K562 (cell line): ENCODE results near the gene CSNK1A1. TPM values are rescaled to one million over a fixed set of nuclear protein-coding genes. Genes with fewer than 3 reads are reported as not detected.
A peak's percentile ranks its signal among the peaks of the same experiment; 100 is the strongest.

Source experiments
- E2F6 ChIP-seq, 2 experiments: IDR thresholded peaks; 2 replicates each; pipeline ENCODE4 v1.6.1; 2011; ENCODE audit warnings: borderline replicate concordance in 1 of 2, control low read depth in 1 of 2, low read depth in 1 of 2, low read length in 1 of 2, mild to moderate bottlenecking in 1 of 2, mixed read lengths in 1 of 2, moderate library complexity in 1 of 2; ENCODE audit not compliant: insufficient read depth in 1 of 2, insufficient read length in 1 of 2, poor library complexity in 1 of 2, severe bottlenecking in 1 of 2; ENCODE audit errors: extremely low read depth in 1 of 2
- EHMT2 ChIP-seq: fragments of 450-650 bp; IDR thresholded peaks from 2 replicates; pipeline ENCODE4 v1.6.1; 2018; ENCODE audit warnings: antibody characterized with exemption
- FOSL1 ChIP-seq: fragments of 200-800 bp; sonication (Bioruptor generic); conservative IDR thresholded peaks from 2 replicates; pipeline ENCODE4 v1.6.1; 2016; ENCODE audit warnings: missing genetic modification characterization, missing compliant biosample characterization
- POLR2A ChIP-seq: fragments of 450-650 bp; conservative IDR thresholded peaks from 2 replicates; pipeline ENCODE4 v1.6.1; 2016
- POLR2B ChIP-seq: fragments of 450-650 bp; IDR thresholded peaks from 2 replicates; pipeline ENCODE4 v1.6.1; 2018; ENCODE audit warnings: low read depth; ENCODE audit not compliant: partially characterized antibody
- SAFB ChIP-seq: fragments of 200-400 bp; formaldehyde crosslinking; IDR thresholded peaks from 2 replicates; pipeline ENCODE4 v1.6.1; 2017; ENCODE audit warnings: low read depth, low read length, borderline replicate concordance
- SAFB2 ChIP-seq: fragments of 200-400 bp; formaldehyde crosslinking; IDR thresholded peaks from 2 replicates; pipeline ENCODE4 v1.6.1; 2018; ENCODE audit warnings: borderline replicate concordance, low read length, low read depth, moderate library complexity; ENCODE audit not compliant: severe bottlenecking
- SAP30 ChIP-seq: fragments of 200-600 bp; sonication (generic); IDR thresholded peaks from 2 replicates; pipeline ENCODE4 v1.6.1; 2012; ENCODE audit warnings: borderline replicate concordance, low read depth, mild to moderate bottlenecking, moderate library complexity, low read length, control low read depth, inconsistent platforms; ENCODE audit not compliant: insufficient read depth, poor library complexity, severe bottlenecking
- SOX6 ChIP-seq: fragments of 450-650 bp; IDR thresholded peaks from 2 replicates; pipeline ENCODE4 v1.6.1; 2014; ENCODE audit warnings: mild to moderate bottlenecking
- SUPT5H ChIP-seq: fragments of 450-650 bp; IDR thresholded peaks from 2 replicates; pipeline ENCODE4 v1.6.1; 2016
- ZEB2 ChIP-seq: fragments of 450-650 bp; IDR thresholded peaks from 2 replicates; pipeline ENCODE4 v1.6.1; 2016
- polyA plus RNA-seq, 8 experiments: library from polyadenylated mRNA; depleted of rRNA in 4 of 8; stranded (reverse) in 5 of 8; unstranded in 3 of 8; fragments of >200 nt; fragmentation: Nextera tagmentation in 2 of 8; fragmentation: Illumina TruSeq in 1 of 8; extraction: Ambion mirVana in 2 of 8; extraction: Trizol in 1 of 8; gene quantifications; 2 replicates each; pipeline versions ENCODE4 v1.2.1 to v1.2.3, GENCODE V29; 2011 to 2014; ENCODE audit warnings: inconsistent platforms in 1 of 8, missing spikeins in 1 of 8
- total RNA-seq, 7 experiments: library from RNA; depleted of rRNA in 6 of 7; stranded (reverse); fragments of >200 nt in 6 of 7; fragmentation: Illumina TruSeq in 2 of 7; extraction: Trizol in 2 of 7; gene quantifications; 2 replicates each; pipeline versions ENCODE4 v1.2.1 to v1.2.3, GENCODE V29; 2011 to 2021; ENCODE audit warnings: low replicate concordance in 1 of 7
- TF ChIP-seq, protein P1 (sequence below): fragments of 450-650 bp; formaldehyde crosslinking; IDR thresholded peaks from 2 replicates; pipeline ENCODE4 v1.4.0; 2022; ENCODE audit warnings: missing genetic modification characterization

Gene CSNK1A1
- total and polyA plus RNA-seq, 9 of the 15 experiments (the other 6 are each of a cell fraction or from before 2014, with no cell fraction given), result 49.1 to 196 (median 154) TPM

DNA sequence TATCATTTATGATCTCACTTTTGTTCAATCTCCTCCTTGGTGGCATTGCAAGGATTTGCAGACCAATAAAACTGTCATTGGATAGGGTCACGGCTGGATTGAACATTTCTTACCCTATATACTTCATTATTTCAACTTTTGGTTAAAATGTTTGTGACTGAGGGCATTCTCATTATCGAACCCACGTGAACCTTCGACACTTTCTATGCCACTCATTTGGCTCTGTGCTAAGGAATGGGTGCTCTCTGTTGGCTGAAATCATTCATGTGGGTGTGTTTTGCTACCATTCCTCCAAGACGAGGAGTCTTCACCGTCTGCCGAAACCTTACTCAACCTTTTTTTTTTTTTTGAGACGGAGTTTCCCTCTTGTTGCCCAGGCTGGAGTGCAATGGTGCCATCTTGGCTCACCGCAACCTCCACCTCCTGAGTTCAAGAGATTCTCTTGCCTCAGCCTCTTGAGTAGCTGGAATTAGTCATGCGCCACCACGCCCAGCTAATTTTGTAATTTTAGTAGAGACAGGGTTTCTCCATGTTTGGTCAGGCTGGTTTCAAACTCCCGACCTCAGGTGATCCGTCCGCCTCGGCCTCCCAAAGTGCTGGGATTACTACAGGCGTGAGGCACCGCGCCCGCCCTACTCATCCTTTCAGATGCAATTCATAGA is 62.5 kb downstream of the CSNK1A1 start (continued):
- TF ChIP-seq E2F6 (IDR thresholded peaks at IDR 0.05; ENCODE audit: borderline replicate concordance in 1 of 2, extremely low read depth in 1 of 2, insufficient read depth in 1 of 2, insufficient read length in 1 of 2, low read depth in 1 of 2, low read length in 1 of 2, poor library complexity in 1 of 2, severe bottlenecking in 1 of 2) (no peak), POLR2A (peak; percentile 51; the same call in 1 of the 2 replicates), ZEB2 (peak; percentile 23; the same call in 1 of the 2 replicates), FOSL1 (tag) (peak; percentile 49), SOX6 (no peak), SAP30 (no peak), SAFB (no peak), POLR2B (peak; percentile 52), EHMT2 (0 out of 2 replicates have a peak, but pooled peaks have one; percentile 61), SUPT5H (peak; percentile 48; the same call in 1 of the 2 replicates), SAFB2 (no peak)
- TF ChIP-seq, protein P1, sequence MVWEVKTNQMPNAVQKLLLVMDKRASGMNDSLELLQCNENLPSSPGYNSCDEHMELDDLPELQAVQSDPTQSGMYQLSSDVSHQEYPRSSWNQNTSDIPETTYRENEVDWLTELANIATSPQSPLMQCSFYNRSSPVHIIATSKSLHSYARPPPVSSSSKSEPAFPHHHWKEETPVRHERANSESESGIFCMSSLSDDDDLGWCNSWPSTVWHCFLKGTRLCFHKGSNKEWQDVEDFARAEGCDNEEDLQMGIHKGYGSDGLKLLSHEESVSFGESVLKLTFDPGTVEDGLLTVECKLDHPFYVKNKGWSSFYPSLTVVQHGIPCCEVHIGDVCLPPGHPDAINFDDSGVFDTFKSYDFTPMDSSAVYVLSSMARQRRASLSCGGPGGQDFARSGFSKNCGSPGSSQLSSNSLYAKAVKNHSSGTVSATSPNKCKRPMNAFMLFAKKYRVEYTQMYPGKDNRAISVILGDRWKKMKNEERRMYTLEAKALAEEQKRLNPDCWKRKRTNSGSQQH (CRISPR knock-in tag), result 0 out of 2 replicates have a peak, but pooled peaks have one; percentile 53
